Activated CD8-positive, alpha-beta T cell treated with anti-CD3 and anti-CD28 coated beads for 36 hours (primary cell): ENCODE results near the gene CAMSAP2. TPM values are rescaled to one million over a fixed set of nuclear protein-coding genes. Genes with fewer than 3 reads are reported as not detected.

ENCODE experiments used
- ATAC-seq: fragments of 200-7000 bp; cut with Tn5 transposase; one replicate; pipeline ENCODE4 v1.10.0; 2021; ENCODE audit warnings: mild to moderate bottlenecking, moderate library complexity
- CTCF ChIA-PET: fragments of 350-600 bp; sonication (Branson Sonifier 250); formaldehyde crosslinking; loops from one replicate; lab custom pipeline; 2021; ENCODE audit warnings: antibody characterized with exemption; lab: Charles Lee
- POLR2A ChIA-PET: fragments of 350-600 bp; sonication (Branson Sonifier 250); formaldehyde crosslinking; loops from one replicate; lab custom pipeline; 2021; ENCODE audit warnings: antibody characterized with exemption; lab: Charles Lee
- DNase-seq: peaks from one replicate; pipeline ENCODE4 v3.0.0-alpha.2; 2020
- H3K27ac Mint-ChIP-seq: one replicate; pipeline ENCODE4 v1.8.0; 2021; ENCODE audit warnings: mild to moderate bottlenecking, mixed read lengths
- H3K27me3 Mint-ChIP-seq: one replicate; pipeline ENCODE4 v1.8.0; 2021; ENCODE audit warnings: mixed read lengths
- H3K36me3 Mint-ChIP-seq: one replicate; pipeline ENCODE4 v1.8.0; 2021; ENCODE audit warnings: low read depth, mixed read lengths
- H3K4me1 Mint-ChIP-seq: one replicate; pipeline ENCODE4 v1.8.0; 2021; ENCODE audit warnings: low read depth, mixed read lengths
- H3K4me3 Mint-ChIP-seq: one replicate; pipeline ENCODE4 v1.8.0; 2021; ENCODE audit warnings: mild to moderate bottlenecking, moderate library complexity, mixed read lengths
- H3K9me3 Mint-ChIP-seq: one replicate; pipeline ENCODE4 v1.8.0; 2021; ENCODE audit warnings: mixed read lengths
- CTCF ChIP-seq: fragments of 200-600 bp; IDR thresholded peaks from one replicate; pipeline ENCODE4 v1.8.0; 2022; ENCODE audit warnings: antibody characterized with exemption, mild to moderate bottlenecking
- intact Hi-C: fragments of 100-400 bp; cut with micrococcal nuclease; formaldehyde crosslinking; loops from one replicate; pipeline ENCODE4 v1.10.0; 2022
- total RNA-seq, 2 experiments: library from RNA; stranded (reverse); gene quantifications; one replicate each; pipeline ENCODE4 v1.2.3, GENCODE V29; 2021

The CAMSAP2 gene
- total RNA-seq, 2 experiments from 2014 or later: 1.8 to 2.1 TPM

GRCh38 chr1:200909757-200910239 lies 171.1 kb downstream of the CAMSAP2 start:
- peaks cover 8% of the 10 kb centered on the region for H3K27me3 Mint-ChIP-seq

More at GRCh38 chr1:200909757-200910239, 171.1 kb downstream of the CAMSAP2 start:
- no peaks in the 10 kb centered on the region for H3K9me3 Mint-ChIP-seq
- no peaks in the 10 kb centered on the region for H3K36me3 Mint-ChIP-seq
- DNase-seq: no peak
- H3K27ac Mint-ChIP-seq: no peak overlapping the region
- ATAC-seq: no peak
- CTCF ChIA-PET: no interaction called here
- POLR2A ChIA-PET: interaction anchor here (1.1 kb wide), 1 partner anchor 51 kb away, joined by 3 read pairs; no protein-coding TSS in a partner anchor
- peaks cover 11% of the 10 kb centered on the region for H3K4me1 Mint-ChIP-seq
- intact Hi-C loops: loop anchor here (5.0 kb wide), 1 partner anchor 42 kb away; no protein-coding TSS in a partner anchor
- TF ChIP-seq CTCF: no peak
- no peak overlapping the region for H3K4me3 Mint-ChIP-seq

Other genes starting within 250 kb of the CAMSAP2 start
- gene KIF14, start 118.1 kb upstream of the CAMSAP2 start, total RNA-seq: 10 to 100 TPM; 13.7 to 13.9 TPM
- gene DDX59, start 69.0 kb upstream of the CAMSAP2 start, total RNA-seq: 10 to 100 TPM; 22.5 to 23.8 TPM
- under 1 TPM; 0.29 to 0.34 TPM for gene GPR25, start 134.1 kb downstream of the CAMSAP2 start, total RNA-seq
- not detected for gene INAVA, start 156.0 kb downstream of the CAMSAP2 start, total RNA-seq